ENCODE data around the gene FERMT2. TPM values are rescaled to one million over a fixed set of nuclear protein-coding genes. Genes with fewer than 3 reads are reported as not detected.

Gene FERMT2
- total and polyA plus RNA-seq, 2 donors (not counting 1 experiment from before 2014, with no cell fraction given), result 0.05 TPM; not detected in 1

GRCh38 chr14:52987042-52987441, 36.2 kb upstream of the FERMT2 start:
- no peaks in the 10 kb centered on the region for H3K9me3 Mint-ChIP-seq (ENCODE audit: insufficient read depth)
- DNase-seq, result no peak
- H3K27ac Mint-ChIP-seq, result no peak overlapping the region
- no peaks in the 10 kb centered on the region for H3K4me1 ChIP-seq (ENCODE audit: control insufficient read depth in 2 of 2, insufficient read depth in 2 of 2, low read length in 2 of 2)
- H3K27ac ChIP-seq (ENCODE audit: low read length in 2 of 2), result no peak overlapping the region
- H3K4me2 ChIP-seq (replicated peaks; ENCODE audit: low read depth, low read length, poor library complexity, severe bottlenecking), result no peak overlapping the region
- H3K27me3 ChIP-seq (replicated peaks in 1 of 4; ENCODE audit: control extremely low read depth in 1 of 4, control insufficient read depth in 3 of 4, insufficient read depth in 4 of 4, low read length in 3 of 4), result no peaks in the 10 kb centered on the region
- H2AFZ ChIP-seq (ENCODE audit: insufficient read depth, low read depth, low read length, poor library complexity, severe bottlenecking), result no peak overlapping the region
- H4K20me1 ChIP-seq (ENCODE audit: control insufficient read depth, insufficient read depth, low read length, poor library complexity, severe bottlenecking), result no peaks in the 10 kb centered on the region
- no peaks in the 10 kb centered on the region for H3K36me3 ChIP-seq (replicated peaks in 1 of 2; ENCODE audit: control extremely low read depth in 1 of 2, control insufficient read depth in 1 of 2, extremely low read depth in 1 of 2, insufficient read depth in 2 of 2, low read length in 1 of 2)
- ChIA-PET POLR2A (no interaction called here), CTCF (no interaction called here)
- H3K9ac ChIP-seq (ENCODE audit: low read length), result no peak overlapping the region
- no peak overlapping the region for H3K4me3 ChIP-seq (ENCODE audit: control extremely low read depth in 1 of 5, extremely low read depth in 1 of 5, insufficient read depth in 1 of 5, low read depth in 2 of 5, low read length in 4 of 5)
- no peak for ATAC-seq (ENCODE audit: low read depth)
- H3K4me1 Mint-ChIP-seq, result no peaks in the 10 kb centered on the region
- H3K9me3 ChIP-seq (ENCODE audit: control extremely low read depth in 1 of 3, control insufficient read depth in 2 of 3, insufficient read depth in 1 of 3, low read length in 2 of 3), result no peaks in the 10 kb centered on the region
- H3K4me3 Mint-ChIP-seq, result no peak overlapping the region
- peaks cover 6% of the 10 kb centered on the region for H3K27me3 Mint-ChIP-seq
- intact Hi-C loops (cut with micrococcal nuclease), result no loop called here
- H3K79me2 ChIP-seq (ENCODE audit: control insufficient read depth, insufficient read depth, low read length), result no peaks in the 10 kb centered on the region
- no peak for TF ChIP-seq EZH2 (IDR thresholded peaks at IDR 0.05; ENCODE audit: borderline replicate concordance, insufficient read depth, low read depth, low read length, poor library complexity, severe bottlenecking)
- no peak for TF ChIP-seq CTCF (IDR thresholded peaks at IDR 0.05)
- WGBS (ENCODE audit: insufficient coverage), result no CpG with 5 or more reads among the region's 2 CpGs

GRCh38 chr14:52977798-52978197, 26.9 kb upstream of the FERMT2 start:
- H2AFZ ChIP-seq (ENCODE audit: insufficient read depth, low read depth, low read length, poor library complexity, severe bottlenecking), result no peak overlapping the region
- H3K4me2 ChIP-seq (replicated peaks; ENCODE audit: low read depth, low read length, poor library complexity, severe bottlenecking), result no peak overlapping the region
- WGBS (ENCODE audit: insufficient coverage), result no CpG with 5 or more reads among the region's 3 CpGs
- Mint-ChIP-seq H3K27me3 (peaks cover 2% of the 10 kb centered on the region), H3K9me3 (ENCODE audit: insufficient read depth) (no peaks in the 10 kb centered on the region), H3K4me1 (no peaks in the 10 kb centered on the region), H3K4me3 (no peak overlapping the region), H3K27ac (no peak overlapping the region)
- H3K27me3 ChIP-seq (replicated peaks in 1 of 4; ENCODE audit: control extremely low read depth in 1 of 4, control insufficient read depth in 3 of 4, insufficient read depth in 4 of 4, low read length in 3 of 4), result peaks cover 0 to 1% (median 0%) of the 10 kb centered on the region in 4 experiments
- CTCF ChIA-PET, result no interaction called here
- DNase-seq (no peak), ATAC-seq (ENCODE audit: low read depth) (no peak)
- H3K4me3 ChIP-seq (ENCODE audit: control extremely low read depth in 1 of 5, extremely low read depth in 1 of 5, insufficient read depth in 1 of 5, low read depth in 2 of 5, low read length in 4 of 5), result no peak overlapping the region
- H3K27ac ChIP-seq (ENCODE audit: low read length in 2 of 2), result no peak overlapping the region
- no peaks in the 10 kb centered on the region for H3K36me3 ChIP-seq (replicated peaks in 1 of 2; ENCODE audit: control extremely low read depth in 1 of 2, control insufficient read depth in 1 of 2, extremely low read depth in 1 of 2, insufficient read depth in 2 of 2, low read length in 1 of 2)
- no peaks in the 10 kb centered on the region for H3K9me3 ChIP-seq (ENCODE audit: control extremely low read depth in 1 of 3, control insufficient read depth in 2 of 3, insufficient read depth in 1 of 3, low read length in 2 of 3)
- H3K4me1 ChIP-seq (ENCODE audit: control insufficient read depth in 2 of 2, insufficient read depth in 2 of 2, low read length in 2 of 2), result no peaks in the 10 kb centered on the region
- H3K9ac ChIP-seq (ENCODE audit: low read length), result no peak overlapping the region
- intact Hi-C loops (cut with micrococcal nuclease), result no loop called here
- TF ChIP-seq EZH2 (IDR thresholded peaks at IDR 0.05; ENCODE audit: borderline replicate concordance, insufficient read depth, low read depth, low read length, poor library complexity, severe bottlenecking) (no peak), CTCF (IDR thresholded peaks at IDR 0.05) (no peak)
- no peaks in the 10 kb centered on the region for H4K20me1 ChIP-seq (ENCODE audit: control insufficient read depth, insufficient read depth, low read length, poor library complexity, severe bottlenecking)
- POLR2A ChIA-PET, result no interaction called here
- H3K79me2 ChIP-seq (ENCODE audit: control insufficient read depth, insufficient read depth, low read length), result no peaks in the 10 kb centered on the region

All from B cell (primary cell).